Measurements from ENCODE around the gene MEOX2.

The MEOX2 gene

GRCh38 chr7:15687546-15688278 lies 1.2 kb upstream of the MEOX2 start (continued):
- TF ChIP-seq CSRNP3 (CRISPR knock-in tag; IDR thresholded peaks at IDR 0.05) = no peak
- TF ChIP-seq ARNTL (CRISPR knock-in tag; IDR thresholded peaks at IDR 0.05; ENCODE audit: borderline replicate concordance, low read depth) = no peak
- no peak for TF ChIP-seq BACH2 (CRISPR knock-in tag; IDR thresholded peaks at IDR 0.05; ENCODE audit: borderline replicate concordance)

GRCh38 chr7:15686957-15687545 lies 568 bp upstream of the MEOX2 start:
- 0 out of 3 replicates have a peak, but pooled peaks have one; percentile 14 for ATAC-seq
- TF ChIP-seq BACH2 (CRISPR knock-in tag; IDR thresholded peaks at IDR 0.05; ENCODE audit: borderline replicate concordance) = no peak
- TF ChIP-seq ESRRG (CRISPR knock-in tag; IDR thresholded peaks at IDR 0.05) = no peak
- TF ChIP-seq ZC3H10 (CRISPR knock-in tag; IDR thresholded peaks at IDR 0.05) = no peak
- TF ChIP-seq ZNF565 (CRISPR knock-in tag; conservative IDR thresholded peaks at IDR 0.05; ENCODE audit: low read depth) = no peak
- no peak for TF ChIP-seq TOX (CRISPR knock-in tag; IDR thresholded peaks at IDR 0.05; ENCODE audit: borderline replicate concordance)
- no peak for TF ChIP-seq OSR1 (CRISPR knock-in tag; IDR thresholded peaks at IDR 0.05)
- TF ChIP-seq ZNF70 (CRISPR knock-in tag; IDR thresholded peaks at IDR 0.05) = no peak
- TF ChIP-seq ZNF8 (CRISPR knock-in tag; IDR thresholded peaks at IDR 0.05) = no peak
- TF ChIP-seq SNAI2 (CRISPR knock-in tag; IDR thresholded peaks at IDR 0.05) = no peak
- TF ChIP-seq ZFP3 (CRISPR knock-in tag; IDR thresholded peaks at IDR 0.05) = no peak
- TF ChIP-seq, protein P1, sequence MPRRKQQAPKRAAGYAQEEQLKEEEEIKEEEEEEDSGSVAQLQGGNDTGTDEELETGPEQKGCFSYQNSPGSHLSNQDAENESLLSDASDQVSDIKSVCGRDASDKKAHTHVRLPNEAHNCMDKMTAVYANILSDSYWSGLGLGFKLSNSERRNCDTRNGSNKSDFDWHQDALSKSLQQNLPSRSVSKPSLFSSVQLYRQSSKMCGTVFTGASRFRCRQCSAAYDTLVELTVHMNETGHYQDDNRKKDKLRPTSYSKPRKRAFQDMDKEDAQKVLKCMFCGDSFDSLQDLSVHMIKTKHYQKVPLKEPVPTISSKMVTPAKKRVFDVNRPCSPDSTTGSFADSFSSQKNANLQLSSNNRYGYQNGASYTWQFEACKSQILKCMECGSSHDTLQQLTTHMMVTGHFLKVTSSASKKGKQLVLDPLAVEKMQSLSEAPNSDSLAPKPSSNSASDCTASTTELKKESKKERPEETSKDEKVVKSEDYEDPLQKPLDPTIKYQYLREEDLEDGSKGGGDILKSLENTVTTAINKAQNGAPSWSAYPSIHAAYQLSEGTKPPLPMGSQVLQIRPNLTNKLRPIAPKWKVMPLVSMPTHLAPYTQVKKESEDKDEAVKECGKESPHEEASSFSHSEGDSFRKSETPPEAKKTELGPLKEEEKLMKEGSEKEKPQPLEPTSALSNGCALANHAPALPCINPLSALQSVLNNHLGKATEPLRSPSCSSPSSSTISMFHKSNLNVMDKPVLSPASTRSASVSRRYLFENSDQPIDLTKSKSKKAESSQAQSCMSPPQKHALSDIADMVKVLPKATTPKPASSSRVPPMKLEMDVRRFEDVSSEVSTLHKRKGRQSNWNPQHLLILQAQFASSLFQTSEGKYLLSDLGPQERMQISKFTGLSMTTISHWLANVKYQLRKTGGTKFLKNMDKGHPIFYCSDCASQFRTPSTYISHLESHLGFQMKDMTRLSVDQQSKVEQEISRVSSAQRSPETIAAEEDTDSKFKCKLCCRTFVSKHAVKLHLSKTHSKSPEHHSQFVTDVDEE (CRISPR knock-in tag; IDR thresholded peaks at IDR 0.05) = no peak
- no peak for TF ChIP-seq TCF4 (CRISPR knock-in tag; IDR thresholded peaks at IDR 0.05; ENCODE audit: borderline replicate concordance)
- TF ChIP-seq ARNTL (CRISPR knock-in tag; IDR thresholded peaks at IDR 0.05; ENCODE audit: borderline replicate concordance, low read depth) = no peak
- TF ChIP-seq ISL1 (CRISPR knock-in tag; IDR thresholded peaks at IDR 0.05) = no peak
- TF ChIP-seq POU6F1 (CRISPR knock-in tag; IDR thresholded peaks at IDR 0.05; ENCODE audit: borderline replicate concordance, low read depth) = no peak
- TF ChIP-seq, protein P2, sequence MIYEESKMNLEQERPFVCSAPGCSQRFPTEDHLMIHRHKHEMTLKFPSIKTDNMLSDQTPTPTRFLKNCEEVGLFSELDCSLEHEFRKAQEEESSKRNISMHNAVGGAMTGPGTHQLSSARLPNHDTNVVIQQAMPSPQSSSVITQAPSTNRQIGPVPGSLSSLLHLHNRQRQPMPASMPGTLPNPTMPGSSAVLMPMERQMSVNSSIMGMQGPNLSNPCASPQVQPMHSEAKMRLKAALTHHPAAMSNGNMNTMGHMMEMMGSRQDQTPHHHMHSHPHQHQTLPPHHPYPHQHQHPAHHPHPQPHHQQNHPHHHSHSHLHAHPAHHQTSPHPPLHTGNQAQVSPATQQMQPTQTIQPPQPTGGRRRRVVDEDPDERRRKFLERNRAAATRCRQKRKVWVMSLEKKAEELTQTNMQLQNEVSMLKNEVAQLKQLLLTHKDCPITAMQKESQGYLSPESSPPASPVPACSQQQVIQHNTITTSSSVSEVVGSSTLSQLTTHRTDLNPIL (CRISPR knock-in tag; IDR thresholded peaks at IDR 0.05; ENCODE audit: low read depth) = no peak

- peak; percentile 47 for ATAC-seq
- TF ChIP-seq ZNF8 (CRISPR knock-in tag; IDR thresholded peaks at IDR 0.05) (no peak), ZFP30 (CRISPR knock-in tag; IDR thresholded peaks at IDR 0.05) (no peak), RARB (CRISPR knock-in tag; IDR thresholded peaks at IDR 0.05) (no peak), PPARA (CRISPR knock-in tag; IDR thresholded peaks at IDR 0.05; ENCODE audit: borderline replicate concordance) (no peak), ISL1 (CRISPR knock-in tag; IDR thresholded peaks at IDR 0.05) (no peak), ARNTL (CRISPR knock-in tag; IDR thresholded peaks at IDR 0.05; ENCODE audit: borderline replicate concordance, low read depth) (no peak), ZNF565 (CRISPR knock-in tag; conservative IDR thresholded peaks at IDR 0.05; ENCODE audit: low read depth) (no peak), ESRRG (CRISPR knock-in tag; IDR thresholded peaks at IDR 0.05) (no peak), GLIS3 (CRISPR knock-in tag; IDR thresholded peaks at IDR 0.05) (no peak), POU6F1 (CRISPR knock-in tag; IDR thresholded peaks at IDR 0.05; ENCODE audit: borderline replicate concordance, low read depth) (no peak), SNAI2 (CRISPR knock-in tag; IDR thresholded peaks at IDR 0.05) (no peak), CSRNP3 (CRISPR knock-in tag; IDR thresholded peaks at IDR 0.05) (no peak), ZC3H10 (CRISPR knock-in tag; IDR thresholded peaks at IDR 0.05) (no peak)
- TF ChIP-seq, protein P3, sequence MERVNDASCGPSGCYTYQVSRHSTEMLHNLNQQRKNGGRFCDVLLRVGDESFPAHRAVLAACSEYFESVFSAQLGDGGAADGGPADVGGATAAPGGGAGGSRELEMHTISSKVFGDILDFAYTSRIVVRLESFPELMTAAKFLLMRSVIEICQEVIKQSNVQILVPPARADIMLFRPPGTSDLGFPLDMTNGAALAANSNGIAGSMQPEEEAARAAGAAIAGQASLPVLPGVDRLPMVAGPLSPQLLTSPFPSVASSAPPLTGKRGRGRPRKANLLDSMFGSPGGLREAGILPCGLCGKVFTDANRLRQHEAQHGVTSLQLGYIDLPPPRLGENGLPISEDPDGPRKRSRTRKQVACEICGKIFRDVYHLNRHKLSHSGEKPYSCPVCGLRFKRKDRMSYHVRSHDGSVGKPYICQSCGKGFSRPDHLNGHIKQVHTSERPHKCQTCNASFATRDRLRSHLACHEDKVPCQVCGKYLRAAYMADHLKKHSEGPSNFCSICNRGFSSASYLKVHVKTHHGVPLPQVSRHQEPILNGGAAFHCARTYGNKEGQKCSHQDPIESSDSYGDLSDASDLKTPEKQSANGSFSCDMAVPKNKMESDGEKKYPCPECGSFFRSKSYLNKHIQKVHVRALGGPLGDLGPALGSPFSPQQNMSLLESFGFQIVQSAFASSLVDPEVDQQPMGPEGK (CRISPR knock-in tag; IDR thresholded peaks at IDR 0.05; ENCODE audit: borderline replicate concordance) = no peak
These were observed 857 bp downstream of the MEOX2 start for GRCh38 chr7:15685358-15686294.
